HCT116 (cell line): ENCODE data around the gene SPRED2. TPM values are rescaled to one million over a fixed set of nuclear protein-coding genes. Genes with fewer than 3 reads are reported as not detected.

Experiments used
- ATAC-seq: fragments of 200-7000 bp; cut with Tn5 transposase; 2 replicates; pipeline ENCODE4 v1.9.1; 2020; ENCODE audit warnings: mild to moderate bottlenecking, moderate library complexity
- BruUV-seq: library from RNA; stranded (reverse); fragments of 400-500 nt; replicated peaks from 2 replicates; lab custom pipeline; 2021; lab: Mats Ljungman, UMichigan
- CTCF ChIA-PET: fragments of 300-600 bp; sonication (Branson Sonifier 250); formaldehyde crosslinking; loops from one replicate; lab custom pipeline; 2021; ENCODE audit warnings: antibody characterized with exemption; lab: Charles Lee
- POLR2A ChIA-PET: fragments of 300-600, 350-600 bp; sonication (Branson Sonifier 250); formaldehyde crosslinking; loops from one replicate; lab custom pipeline; 2021; ENCODE audit warnings: antibody characterized with exemption; lab: Charles Lee
- RAD21 ChIA-PET, 2 experiments: fragments of 300-600 bp; sonication (Branson Sonifier 250); formaldehyde crosslinking; loops; one replicate each; lab custom pipeline; 2023; ENCODE audit warnings: low total read pairs in 2 of 2; ENCODE audit not compliant: uncharacterized antibody in 2 of 2, unreplicated experiment in 2 of 2, low non-redundant PET in 1 of 2; lab: Charles Lee
- DNase-seq: peaks from one replicate; pipeline ENCODE4 v3.0.0-alpha.2; 2010; ENCODE audit warnings: low read depth, low spot score
- H2AFZ ChIP-seq: fragments of 200-600 bp; shearing (Covaris generic), sonication (generic); 2 replicates; pipeline ENCODE4 v1.6.1; 2017; ENCODE audit warnings: low read depth, mixed run types, mixed read lengths, antibody characterized with exemption, low read length; ENCODE audit not compliant: poor library complexity, severe bottlenecking
- H3K27ac ChIP-seq: 2 replicates; pipeline ENCODE4 v1.5.1; 2012; ENCODE audit warnings: low read depth, low read length
- H3K27me3 ChIP-seq: fragments of 200-600 bp; sonication (generic); 2 replicates; pipeline ENCODE4 v1.6.1; 2016; ENCODE audit warnings: mixed run types, low read length, mixed read lengths; ENCODE audit not compliant: insufficient read depth
- H3K36me3 ChIP-seq, 2 experiments: fragments of 200-500 bp in 1 of 2; fragments of 200-600 bp in 1 of 2; sonication (Bioruptor generic) in 1 of 2; sonication (generic) in 1 of 2; 2 replicates each; pipeline versions ENCODE4 v1.5.1 to v1.6.1; 2014 to 2016; ENCODE audit warnings: low read length in 2 of 2, inconsistent platforms in 1 of 2, mixed read lengths in 1 of 2, mixed run types in 1 of 2; ENCODE audit not compliant: insufficient read depth in 2 of 2, control insufficient read depth in 1 of 2
- H3K4me1 ChIP-seq, 2 experiments: fragments of 200-600 bp in 1 of 2; sonication (generic) in 1 of 2; 2 replicates each; pipeline versions ENCODE4 v1.5.1 to v1.6.1; 2012 to 2017; ENCODE audit warnings: low read length in 2 of 2, inconsistent platforms in 1 of 2, mild to moderate bottlenecking in 1 of 2, mixed read lengths in 1 of 2, mixed run types in 1 of 2, moderate library complexity in 1 of 2; ENCODE audit not compliant: insufficient read depth in 2 of 2, control insufficient read depth in 1 of 2
- H3K4me2 ChIP-seq: fragments of 200-600 bp; sonication (generic); 2 replicates; pipeline ENCODE4 v1.6.1; 2017; ENCODE audit warnings: mixed run types, low read length, mixed read lengths
- H3K4me3 ChIP-seq, 2 experiments: fragments of 200-600 bp in 1 of 2; sonication (generic) in 1 of 2; replicated peaks in 1 of 2; 2 replicates each; pipeline ENCODE4 v1.5.1; 2011 to 2016; ENCODE audit warnings: low read length in 2 of 2, control low read depth in 1 of 2, low read depth in 1 of 2, mild to moderate bottlenecking in 1 of 2, mixed read lengths in 1 of 2, mixed run types in 1 of 2
- H3K79me2 ChIP-seq: fragments of 200-600 bp; sonication (generic); 2 replicates; pipeline ENCODE4 v1.6.1; 2017; ENCODE audit warnings: mild to moderate bottlenecking, mixed run types, low read length, moderate library complexity, mixed read lengths; ENCODE audit not compliant: insufficient read depth
- H3K9ac ChIP-seq: fragments of 200-600 bp; sonication (generic); 2 replicates; pipeline ENCODE4 v1.6.1; 2016; ENCODE audit warnings: low read length, mixed read lengths
- H3K9me2 ChIP-seq: fragments of 200-600 bp; sonication (generic), shearing (Covaris generic); 2 replicates; pipeline ENCODE4 v1.6.1; 2017; ENCODE audit warnings: mixed run types, mild to moderate bottlenecking, moderate library complexity; ENCODE audit not compliant: insufficient read depth
- H3K9me3 ChIP-seq, 2 experiments: fragments of 200-500 bp in 1 of 2; fragments of 200-600 bp in 1 of 2; sonication (Bioruptor generic) in 1 of 2; sonication (generic) in 1 of 2; 2 replicates each; pipeline ENCODE4 v1.6.1; 2014 to 2017; ENCODE audit warnings: low read length in 2 of 2, mixed read lengths in 2 of 2, inconsistent platforms in 1 of 2, low read depth in 1 of 2, mild to moderate bottlenecking in 1 of 2, mixed run types in 1 of 2, moderate library complexity in 1 of 2; ENCODE audit not compliant: control insufficient read depth in 1 of 2, insufficient read depth in 1 of 2
- H4K20me1 ChIP-seq: fragments of 200-600 bp; sonication (generic), shearing (Covaris generic); 2 replicates; pipeline ENCODE4 v1.6.1; 2017; ENCODE audit warnings: mixed run types, mild to moderate bottlenecking, moderate library complexity; ENCODE audit not compliant: insufficient read depth
- CBX3 ChIP-seq: IDR thresholded peaks from 2 replicates; pipeline ENCODE4 v1.6.1; 2012; ENCODE audit warnings: low read depth
- ELF1 ChIP-seq: IDR thresholded peaks from 2 replicates; pipeline ENCODE4 v1.6.1; 2012; ENCODE audit warnings: low read depth, borderline replicate concordance
- EZH2phosphoT487 ChIP-seq: fragments of 200-600 bp; IDR thresholded peaks from 2 replicates; pipeline ENCODE4 v1.6.1; 2018; ENCODE audit warnings: antibody characterized with exemption, borderline replicate concordance
- POLR2AphosphoS5 ChIP-seq: IDR thresholded peaks from 2 replicates; pipeline ENCODE4 v1.6.1; 2011; ENCODE audit warnings: mild to moderate bottlenecking, low read depth, low read length, moderate library complexity
- RAD21 ChIP-seq: IDR thresholded peaks from 2 replicates; pipeline ENCODE4 v1.6.1; 2012; ENCODE audit warnings: low read depth, mild to moderate bottlenecking
- SP1 ChIP-seq: IDR thresholded peaks from 2 replicates; pipeline ENCODE4 v1.6.1; 2012; ENCODE audit warnings: low read depth
- YY1 ChIP-seq: IDR thresholded peaks from 2 replicates; pipeline ENCODE4 v1.6.1; 2011; ENCODE audit warnings: low read length, low read depth, moderate library complexity, mild to moderate bottlenecking; ENCODE audit not compliant: insufficient replicate concordance; ENCODE audit errors: extremely low read depth
- ZBTB33 ChIP-seq: IDR thresholded peaks from 2 replicates; pipeline ENCODE4 v1.6.1; 2011; ENCODE audit warnings: mild to moderate bottlenecking, low read length, moderate library complexity; ENCODE audit not compliant: insufficient replicate concordance; ENCODE audit errors: extremely low read depth
- ZNF274 ChIP-seq: fragments of 200-500 bp; sonication (Bioruptor generic); IDR thresholded peaks from 2 replicates; pipeline ENCODE4 v1.6.1; 2014; ENCODE audit warnings: mild to moderate bottlenecking, low read depth, low read length, inconsistent platforms
- intact Hi-C: fragments of 100-400 bp; cut with micrococcal nuclease; formaldehyde crosslinking; loops from 2 replicates; pipeline ENCODE4 v1.10.0; 2022
- total RNA-seq: library from RNA; stranded (reverse); gene quantifications from one replicate; pipeline ENCODE4 v1.2.1, GENCODE V29; 2021; ENCODE audit not compliant: unreplicated experiment

The SPRED2 gene
- total RNA-seq, 1 experiment from 2014 or later, result 62.6 TPM

- no TSS peak for BruUV-seq
- ATAC-seq, result no peak
These were observed 52.7 kb downstream of the SPRED2 start for GRCh38 chr2:65379721-65380171.

GRCh38 chr2:65379223-65379622 lies 53.2 kb downstream of the SPRED2 start:
- RAD21 ChIA-PET, result no interaction called here
- no peaks in the 10 kb centered on the region for H3K9me3 ChIP-seq
- H3K9ac ChIP-seq, result no peak overlapping the region
- no TSS peak for BruUV-seq
- TF ChIP-seq RAD21, result no peak
- TF ChIP-seq CBX3, result no peak
- TF ChIP-seq POLR2AphosphoS5, result no peak
- no peak for TF ChIP-seq ELF1
- TF ChIP-seq ZBTB33, result no peak
- TF ChIP-seq YY1, result no peak
- no peak for TF ChIP-seq EZH2phosphoT487
- H3K4me1 ChIP-seq, result peaks cover 68 to 73% of the 10 kb centered on the region in 2 experiments
- H4K20me1 ChIP-seq, result no peaks in the 10 kb centered on the region
- peaks cover 88% of the 10 kb centered on the region for H3K79me2 ChIP-seq
- DNase-seq (no peak), ATAC-seq (no peak)
- POLR2A ChIA-PET, result no interaction called here
- H3K9me2 ChIP-seq, result no peaks in the 10 kb centered on the region
- H3K4me3 ChIP-seq, result peak overlapping the region in 1 of 2 experiments; percentile 39; a peak in 1 of 4 replicates
- intact Hi-C loops, result no loop called here
- H2AFZ ChIP-seq, result no peak overlapping the region
- H3K27ac ChIP-seq, result no peak overlapping the region
- H3K27me3 ChIP-seq, result no peaks in the 10 kb centered on the region
- CTCF ChIA-PET, result no interaction called here
- H3K4me2 ChIP-seq, result peak overlapping the region; percentile 73
- H3K36me3 ChIP-seq, result no peaks in the 10 kb centered on the region

More at GRCh38 chr2:65379721-65380171, 52.7 kb downstream of the SPRED2 start:
- no peaks in the 10 kb centered on the region for H3K36me3 ChIP-seq
- intact Hi-C loops, result no loop called here
- CTCF ChIA-PET, result no interaction called here
- RAD21 ChIA-PET, result no interaction called here
- peak overlapping the region in 1 of 2 experiments; percentile 39; a peak in 2 of 4 replicates for H3K4me3 ChIP-seq
- peaks cover 74 to 78% of the 10 kb centered on the region in 2 experiments for H3K4me1 ChIP-seq
- no peaks in the 10 kb centered on the region for H3K9me3 ChIP-seq
- POLR2A ChIA-PET, result interaction anchor here (1.3 kb wide), 1 partner anchor 12 kb away, joined by 3 read pairs; no protein-coding TSS in a partner anchor
- no peaks in the 10 kb centered on the region for H3K27me3 ChIP-seq
- H3K27ac ChIP-seq, result no peak overlapping the region
- DNase-seq, result no peak
- H2AFZ ChIP-seq, result no peak overlapping the region
- TF ChIP-seq ZNF274 (no peak), SP1 (peak; percentile 29; the same call in 1 of the 2 replicates), ZBTB33 (no peak)
- no peaks in the 10 kb centered on the region for H3K9me2 ChIP-seq
- H4K20me1 ChIP-seq, result no peaks in the 10 kb centered on the region
- peak overlapping the region; percentile 73 for H3K4me2 ChIP-seq
- no peak overlapping the region for H3K9ac ChIP-seq
- H3K79me2 ChIP-seq, result peaks cover 88% of the 10 kb centered on the region
